Measurements from ENCODE around the gene IGSF3.
"Not testable (repeated sequence)": the region's sequence is repeated elsewhere in the genome, so short reads cannot be mapped to it uniquely, and the experiment has no call there.

IGSF3 gene

DNA sequence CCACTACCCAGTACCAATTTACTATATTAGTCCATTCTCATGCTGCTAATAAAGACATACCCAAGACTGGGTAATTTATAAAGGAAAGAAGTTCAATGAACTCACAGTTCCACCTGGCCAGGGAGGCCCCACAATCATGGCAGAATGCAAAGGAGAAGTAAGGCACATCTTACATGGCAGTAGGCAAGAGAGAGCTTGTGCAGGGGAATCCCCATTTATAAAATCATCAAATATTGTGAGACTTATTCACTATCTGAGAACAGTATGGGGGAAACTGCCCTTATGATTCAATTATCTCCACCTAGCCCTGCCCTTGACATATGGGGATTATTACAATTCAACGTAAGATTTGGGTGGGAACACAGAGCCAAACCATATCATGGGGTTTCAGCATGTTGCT lies 103.1 kb downstream of the IGSF3 start:
- ATAC-seq (replicated peaks) = no peak
- Mint-ChIP-seq H3K36me3 (ENCODE audit: insufficient read depth) (peaks cover 15% of the 10 kb centered on the region), H3K27me3 (no peaks in the 10 kb centered on the region), H3K4me3 (no peak overlapping the region), H3K27ac (peak overlapping the region; percentile 39 to 55), H3K9me3 (peaks cover 0 to 4% of the 10 kb centered on the region in 2 donors), H3K4me1 (ENCODE audit: low read depth in 2 of 2) (peaks cover 65 to 86% of the 10 kb centered on the region in 2 donors)
- no peak for DNase-seq

DNA sequence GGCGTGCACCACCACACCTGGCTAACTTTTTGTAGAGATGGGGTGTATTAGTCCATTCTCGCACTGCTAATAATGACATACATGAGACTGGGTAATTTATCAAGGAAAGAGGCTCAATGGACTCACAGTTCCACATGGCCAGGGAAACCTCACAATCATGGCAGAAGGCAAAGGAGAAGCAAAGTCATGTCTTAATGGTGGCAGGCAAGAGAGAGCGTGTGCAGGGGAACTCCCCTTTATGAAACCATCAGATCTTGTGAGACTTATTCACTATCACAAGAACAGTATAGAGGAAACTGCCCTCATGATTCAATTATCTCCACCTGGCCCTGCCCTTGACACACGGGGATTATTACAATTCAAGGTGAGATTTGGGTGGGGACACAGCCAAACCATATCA lies 105.1 kb downstream of the IGSF3 start:
- H3K27me3 Mint-ChIP-seq; H3K9me3 Mint-ChIP-seq; H3K36me3 Mint-ChIP-seq (ENCODE audit: insufficient read depth); DNase-seq: not testable (repeated sequence)
- ATAC-seq (replicated peaks) = peak; percentile 37
- Mint-ChIP-seq H3K4me3 (peak overlapping the region in 1 of 2 donors; percentile 18), H3K27ac (peak overlapping the region; percentile 14 to 33), H3K4me1 (ENCODE audit: low read depth in 2 of 2) (peaks cover 62 to 87% of the 10 kb centered on the region in 2 donors)

DNA sequence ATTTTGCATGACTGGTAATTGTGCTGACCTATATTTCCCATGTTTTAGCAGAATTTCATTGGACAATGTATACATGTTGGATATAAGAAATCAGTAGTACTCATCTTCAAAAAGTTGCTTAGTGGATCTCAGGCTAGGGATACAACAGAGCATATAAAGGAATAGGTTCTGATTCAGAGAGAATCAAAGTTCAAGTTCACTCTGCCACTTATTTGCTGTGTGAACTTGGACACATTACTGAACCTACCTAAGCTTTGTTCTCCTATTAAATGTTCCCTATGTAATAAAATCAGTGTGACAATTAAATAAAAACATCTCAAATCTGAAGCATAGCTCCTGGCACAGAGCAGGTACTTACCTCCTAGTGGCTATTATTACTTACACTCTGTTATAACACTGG lies 106.0 kb downstream of the IGSF3 start:
- peaks cover 9% of the 10 kb centered on the region for H3K36me3 Mint-ChIP-seq (ENCODE audit: insufficient read depth)
- H3K4me1 Mint-ChIP-seq (ENCODE audit: low read depth in 2 of 2) = peaks cover 60 to 89% of the 10 kb centered on the region in 2 donors
- H3K4me3 Mint-ChIP-seq = peak overlapping the region in 1 of 2 donors; percentile 57
- peak overlapping the region; percentile 68 to 93 for H3K27ac Mint-ChIP-seq
- no peaks in the 10 kb centered on the region for H3K27me3 Mint-ChIP-seq
- DNase-seq = no peak
- ATAC-seq (replicated peaks) = no peak
- H3K9me3 Mint-ChIP-seq = peaks cover 0 to 4% of the 10 kb centered on the region in 2 donors

DNA sequence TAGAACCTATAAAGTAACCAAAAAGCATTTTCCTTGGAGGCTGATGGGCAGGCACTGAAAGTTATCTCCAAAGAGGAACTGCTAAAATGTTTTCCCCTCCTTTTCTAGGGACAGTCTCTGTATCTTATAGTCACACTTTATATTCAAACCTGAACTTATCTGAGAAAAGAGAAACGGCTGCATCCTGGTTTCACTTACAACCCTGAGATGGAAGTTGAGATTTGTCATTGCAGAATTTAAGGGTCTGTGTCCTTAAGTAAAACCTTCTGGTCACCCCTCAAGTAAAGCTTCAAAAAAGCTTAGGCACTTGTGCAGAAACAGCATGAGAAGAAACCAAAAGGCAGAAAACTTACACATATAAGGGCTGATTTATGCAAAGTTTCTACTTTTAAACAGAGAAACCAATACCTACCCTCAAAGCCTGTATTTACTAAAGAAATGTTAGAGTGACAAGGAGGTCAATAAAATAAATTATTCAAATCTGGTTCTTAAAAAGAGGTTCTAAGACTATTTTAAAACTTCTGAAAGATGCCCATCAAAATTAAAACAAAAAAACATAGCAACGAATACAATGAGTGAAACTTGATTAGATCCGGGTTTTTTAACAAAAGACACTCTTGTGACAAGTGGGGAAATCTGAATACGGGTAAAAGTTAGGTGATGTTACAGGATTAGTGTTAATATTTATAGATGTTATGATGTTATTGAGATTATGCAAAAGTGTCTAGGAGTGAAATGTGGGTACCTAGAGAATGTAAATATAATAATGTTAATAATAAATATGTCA lies 106.6 kb downstream of the IGSF3 start:
- peaks cover 58 to 87% of the 10 kb centered on the region in 2 donors for H3K4me1 Mint-ChIP-seq (ENCODE audit: low read depth in 2 of 2)
- DNase-seq (no peak), ATAC-seq (replicated peaks) (no peak)
- peak overlapping the region; percentile 68 to 93 for H3K27ac Mint-ChIP-seq
- H3K9me3 Mint-ChIP-seq = peaks cover 0 to 4% of the 10 kb centered on the region in 2 donors
- H3K27me3 Mint-ChIP-seq = no peaks in the 10 kb centered on the region
- peaks cover 4% of the 10 kb centered on the region for H3K36me3 Mint-ChIP-seq (ENCODE audit: insufficient read depth)
- peak overlapping the region; percentile 52 to 57 for H3K4me3 Mint-ChIP-seq

DNA sequence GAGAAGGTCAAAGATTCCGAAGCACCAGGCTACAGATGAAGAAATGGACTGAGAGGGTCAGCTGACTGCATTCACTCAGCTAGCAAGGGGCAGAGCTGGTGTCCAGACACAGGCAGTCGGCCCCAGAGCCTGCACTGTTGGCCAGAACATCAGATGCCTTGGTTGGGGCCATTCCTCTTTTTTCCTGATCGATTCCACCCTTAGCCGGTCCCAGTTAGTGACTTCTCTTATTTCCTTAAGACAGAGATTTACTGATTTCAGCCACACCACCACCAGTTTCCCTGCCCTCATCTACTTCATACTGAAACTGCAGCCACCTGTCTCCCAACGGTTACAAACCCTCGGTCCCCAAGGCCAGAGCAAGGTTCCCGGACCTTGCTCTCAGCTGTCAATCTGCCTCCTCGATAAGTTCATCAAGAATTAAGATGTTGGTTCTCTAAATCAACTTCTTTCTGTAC lies 108.2 kb downstream of the IGSF3 start:
- ATAC-seq (replicated peaks) = no peak
- peaks cover 2% of the 10 kb centered on the region for H3K36me3 Mint-ChIP-seq (ENCODE audit: insufficient read depth)
- DNase-seq = no peak
- H3K4me3 Mint-ChIP-seq = peak overlapping the region; percentile 20 to 70
- peak overlapping the region; percentile 78 to 93 for H3K27ac Mint-ChIP-seq
- H3K9me3 Mint-ChIP-seq = peaks cover 0 to 3% of the 10 kb centered on the region in 2 donors
- peaks cover 59 to 88% of the 10 kb centered on the region in 2 donors for H3K4me1 Mint-ChIP-seq (ENCODE audit: low read depth in 2 of 2)
- H3K27me3 Mint-ChIP-seq = no peaks in the 10 kb centered on the region

DNA sequence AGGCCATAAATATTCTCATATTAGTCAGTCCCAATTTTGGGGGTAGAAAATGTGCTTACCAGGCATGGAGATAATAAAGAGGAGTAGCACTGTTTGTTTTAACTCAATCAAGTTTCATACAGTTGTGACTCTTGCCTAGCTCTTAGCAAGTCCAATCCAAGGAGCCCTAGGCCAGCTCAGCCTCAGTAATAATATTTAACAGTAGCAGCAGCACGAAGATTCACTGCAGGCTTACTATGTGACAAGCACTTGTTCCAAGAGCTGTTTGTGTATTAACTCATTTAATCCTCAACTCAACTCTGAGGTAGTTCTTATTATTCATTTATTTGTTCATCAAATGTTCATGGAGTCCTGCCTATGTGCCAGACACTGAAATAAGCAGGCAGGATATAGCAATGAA lies 109.0 kb downstream of the IGSF3 start:
- Mint-ChIP-seq H3K36me3 (ENCODE audit: insufficient read depth) (peaks cover 2% of the 10 kb centered on the region), H3K27me3 (no peaks in the 10 kb centered on the region), H3K4me1 (ENCODE audit: low read depth in 2 of 2) (peaks cover 63 to 85% of the 10 kb centered on the region in 2 donors), H3K9me3 (no peaks in the 10 kb centered on the region), H3K27ac (peak overlapping the region; percentile 78 to 93), H3K4me3 (peak overlapping the region; percentile 20 to 70)
- no peak for ATAC-seq (replicated peaks)
- no peak for DNase-seq

DNA sequence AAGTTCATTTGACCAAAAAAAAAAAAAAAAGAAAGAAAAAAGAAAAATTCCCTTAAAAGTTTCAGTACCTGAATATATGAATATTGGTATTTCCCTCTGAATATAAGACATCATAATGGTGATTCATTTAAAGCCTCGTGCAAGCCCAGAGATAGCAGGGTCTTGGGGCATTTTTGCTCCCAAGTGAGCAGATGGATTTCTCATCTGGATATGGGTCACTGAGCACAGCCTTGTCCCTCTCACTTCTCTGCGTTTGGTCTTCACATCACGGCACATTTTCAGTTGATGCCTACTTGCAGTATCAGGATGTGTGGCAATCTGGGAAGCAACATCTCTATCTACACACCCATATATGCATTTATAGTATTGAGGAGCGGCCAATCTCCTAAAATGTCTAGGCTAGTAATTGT lies 109.4 kb downstream of the IGSF3 start:
- Mint-ChIP-seq H3K4me3 (peak overlapping the region in 1 of 2 donors; percentile 70), H3K36me3 (ENCODE audit: insufficient read depth) (peaks cover 2% of the 10 kb centered on the region)
- ATAC-seq (replicated peaks) = no peak

DNA sequence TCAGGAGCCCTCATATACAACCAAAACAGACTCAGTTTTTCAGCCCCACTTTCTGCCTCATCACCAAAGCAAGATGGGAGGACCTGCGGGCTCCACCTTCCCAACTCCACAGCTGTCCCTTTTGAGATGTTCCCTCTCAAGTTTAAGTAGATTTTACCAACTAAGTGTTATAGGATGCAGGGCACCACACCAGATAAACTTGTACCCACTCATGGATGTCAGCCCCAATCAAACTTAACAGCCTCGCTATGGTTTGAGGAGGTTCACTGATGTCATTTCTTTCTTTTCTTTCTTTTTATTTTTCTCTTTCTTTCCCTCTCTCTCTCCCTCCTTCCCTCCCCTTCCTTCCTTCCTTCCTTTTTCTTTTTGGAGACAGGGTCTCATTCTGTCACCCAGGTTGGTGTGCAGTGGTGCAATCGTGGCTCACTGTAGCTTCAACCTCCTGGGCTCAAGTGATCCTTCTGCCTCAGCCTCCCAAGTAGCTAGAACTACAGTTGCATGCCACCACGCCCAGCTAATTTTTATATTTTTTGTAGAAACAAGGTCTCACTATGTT lies 110.1 kb downstream of the IGSF3 start:
- H3K9me3 Mint-ChIP-seq = no peaks in the 10 kb centered on the region
- H3K4me3 Mint-ChIP-seq = peak overlapping the region in 1 of 2 donors; percentile 55
- no peaks in the 10 kb centered on the region for H3K27me3 Mint-ChIP-seq
- peaks cover 59 to 83% of the 10 kb centered on the region in 2 donors for H3K4me1 Mint-ChIP-seq (ENCODE audit: low read depth in 2 of 2)
- DNase-seq (no peak), ATAC-seq (replicated peaks) (no peak)
- peaks cover 2% of the 10 kb centered on the region for H3K36me3 Mint-ChIP-seq (ENCODE audit: insufficient read depth)
- H3K27ac Mint-ChIP-seq = peak overlapping the region; percentile 78 to 93

More for the DNA sequence above, 109.4 kb downstream of the IGSF3 start:
- peaks cover 64 to 85% of the 10 kb centered on the region in 2 donors for H3K4me1 Mint-ChIP-seq (ENCODE audit: low read depth in 2 of 2)
- no peaks in the 10 kb centered on the region for H3K9me3 Mint-ChIP-seq
- no peaks in the 10 kb centered on the region for H3K27me3 Mint-ChIP-seq
- no peak for DNase-seq
- peak overlapping the region; percentile 78 to 93 for H3K27ac Mint-ChIP-seq

DNA sequence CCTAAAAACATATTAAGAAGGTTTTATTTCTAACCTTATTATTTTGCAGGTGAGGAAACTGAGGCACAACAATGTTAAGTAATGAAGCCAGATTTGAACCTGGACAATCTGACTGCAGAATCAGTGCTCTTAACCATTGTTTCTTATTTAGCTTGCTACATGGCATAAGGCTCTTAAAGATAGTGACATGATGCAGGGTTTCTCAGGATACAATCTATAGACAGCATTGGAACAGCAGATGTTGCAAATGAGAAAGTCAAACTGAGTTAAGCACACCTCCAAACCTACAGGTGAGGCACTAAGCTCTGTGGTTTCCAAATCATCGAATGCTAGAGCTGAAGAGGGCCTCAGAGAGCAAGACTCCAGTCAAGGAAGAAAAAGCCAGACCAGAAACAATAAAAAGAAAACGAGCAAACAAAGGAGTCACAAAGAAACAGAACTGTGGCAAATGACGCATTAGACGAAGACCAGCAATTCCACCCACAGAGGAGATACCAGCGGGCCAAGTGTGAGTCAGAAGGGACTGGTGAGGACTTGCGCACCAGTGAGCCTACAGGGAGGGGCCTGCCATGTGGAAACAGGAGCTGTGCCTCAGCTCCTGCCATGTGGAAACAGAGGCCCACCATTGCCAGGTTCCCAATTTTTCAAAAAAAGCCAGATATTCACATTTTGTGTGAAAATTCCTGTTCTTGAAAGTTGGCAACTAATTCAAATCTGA lies 111.1 kb downstream of the IGSF3 start:
- Mint-ChIP-seq H3K27me3 (no peaks in the 10 kb centered on the region), H3K9me3 (no peaks in the 10 kb centered on the region), H3K27ac (peak overlapping the region; percentile 78 to 93), H3K36me3 (ENCODE audit: insufficient read depth) (peaks cover 2% of the 10 kb centered on the region), H3K4me1 (ENCODE audit: low read depth in 2 of 2) (peaks cover 57 to 84% of the 10 kb centered on the region in 2 donors), H3K4me3 (peak overlapping the region; percentile 17 to 55)
- DNase-seq (peak; percentile 62 to 70 (median 65)), ATAC-seq (replicated peaks) (peak; percentile 95)

GRCh38 chr1:116554924-116555323 lies 112.6 kb downstream of the IGSF3 start:
- Mint-ChIP-seq H3K27me3 (no peaks in the 10 kb centered on the region), H3K27ac (peak overlapping the region; percentile 81 to 93), H3K4me1 (ENCODE audit: low read depth in 2 of 2) (peaks cover 56 to 82% of the 10 kb centered on the region in 2 donors), H3K9me3 (no peaks in the 10 kb centered on the region), H3K36me3 (ENCODE audit: insufficient read depth) (no peaks in the 10 kb centered on the region), H3K4me3 (peak overlapping the region in 1 of 2 donors; percentile 46)
- no peak for ATAC-seq (replicated peaks)
- no peak for DNase-seq

- Mint-ChIP-seq H3K4me3 (peak overlapping the region in 1 of 2 donors; percentile 37), H3K27ac (peak overlapping the region; percentile 72 to 87), H3K4me1 (ENCODE audit: low read depth in 2 of 2) (peaks cover 53 to 79% of the 10 kb centered on the region in 2 donors), H3K27me3 (no peaks in the 10 kb centered on the region), H3K9me3 (no peaks in the 10 kb centered on the region), H3K36me3 (ENCODE audit: insufficient read depth) (no peaks in the 10 kb centered on the region)
- no peak for DNase-seq
- no peak for ATAC-seq (replicated peaks)
These were observed 114.0 kb downstream of the IGSF3 start for GRCh38 chr1:116553386-116554115.

DNA sequence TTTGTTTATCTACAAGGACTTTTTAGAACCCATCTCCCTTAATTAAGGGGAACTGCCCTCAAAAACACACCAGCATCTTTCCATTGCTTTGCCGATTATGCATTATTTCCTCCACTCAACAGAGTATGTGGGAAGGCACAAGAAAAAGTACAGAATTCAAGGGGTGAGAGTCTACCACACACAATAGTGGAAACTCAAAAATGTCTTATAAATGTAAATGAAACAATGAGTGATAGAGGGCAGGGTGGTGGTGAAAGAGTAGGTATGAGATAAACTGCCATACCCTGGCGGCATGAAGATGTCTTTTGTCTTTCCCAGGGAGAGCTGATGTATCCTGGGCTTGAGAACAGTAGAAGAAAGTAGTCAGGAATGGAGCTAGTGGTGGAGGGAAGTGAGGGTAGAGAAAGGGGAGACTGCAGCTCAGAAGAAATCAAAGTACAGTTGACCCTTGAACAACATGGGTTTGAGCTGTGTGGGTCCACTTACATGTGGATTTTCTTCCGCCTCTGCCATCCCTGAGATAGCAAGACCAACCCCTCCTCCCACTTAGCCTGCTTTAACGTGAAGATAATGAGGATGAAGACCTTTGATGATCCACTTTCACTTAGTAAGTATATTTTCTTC lies 121.1 kb downstream of the IGSF3 start:
- H3K27me3 Mint-ChIP-seq = no peaks in the 10 kb centered on the region
- no peak for ATAC-seq (replicated peaks)
- no peaks in the 10 kb centered on the region for H3K9me3 Mint-ChIP-seq
- H3K4me1 Mint-ChIP-seq (ENCODE audit: low read depth in 2 of 2) = peaks cover 50 to 72% of the 10 kb centered on the region in 2 donors
- H3K27ac Mint-ChIP-seq = peak overlapping the region; percentile 2 to 84
- no peak for DNase-seq
- no peak overlapping the region for H3K4me3 Mint-ChIP-seq
- peaks cover 20% of the 10 kb centered on the region for H3K36me3 Mint-ChIP-seq (ENCODE audit: insufficient read depth)
